ENCODE data around the gene SLC18A3. TPM values are rescaled to one million over a fixed set of nuclear protein-coding genes. Genes with fewer than 3 reads are reported as not detected.

The SLC18A3 gene
- polyA plus RNA-seq, 1 of the 3 experiments (the other 2 are of a cell fraction): 1.7 TPM

GRCh38 chr10:49644035-49644646 lies 34.0 kb downstream of the SLC18A3 start (continued):
- no peak for TF ChIP-seq USF2 (IDR thresholded peaks at IDR 0.05; ENCODE audit: borderline replicate concordance, low read depth, low read length)

DNA sequence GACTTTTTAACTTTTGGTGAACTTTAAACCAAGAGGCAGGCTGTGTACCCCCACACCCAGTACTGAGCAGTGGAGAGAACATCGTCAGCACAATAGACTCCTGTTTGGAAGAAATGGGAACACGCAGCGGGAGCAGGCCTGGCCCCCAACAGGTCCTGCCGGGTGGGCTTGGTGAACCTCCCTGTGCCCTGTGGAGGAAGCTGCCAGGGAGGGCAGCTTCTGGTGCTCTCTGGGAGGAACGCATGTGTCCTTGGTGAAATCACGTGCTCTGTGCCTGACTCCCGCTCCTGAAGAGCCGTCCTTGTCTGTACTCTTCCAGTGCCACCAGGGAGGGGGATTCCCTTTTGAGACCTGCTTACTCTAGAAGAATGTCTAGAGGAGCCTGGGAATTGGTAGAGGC lies 35.3 kb downstream of the SLC18A3 start:
- H4K20me1 ChIP-seq (ENCODE audit: insufficient read depth): no peaks in the 10 kb centered on the region
- ChIA-PET CTCF (interaction anchor here (0.9 to 1.7 kb wide), 3 partner anchors 11 to 52 kb away, joined by 3 to 5 read pairs (median 4); no protein-coding TSS in a partner anchor), POLR2A (no interaction called here)
- no peak overlapping the region for H3K27ac ChIP-seq (ENCODE audit: low read depth in 2 of 2, low read length in 1 of 2)
- no peaks in the 10 kb centered on the region for H3F3A ChIP-seq (replicated peaks; ENCODE audit: insufficient read depth)
- H3K9me3 ChIP-seq: no peaks in the 10 kb centered on the region
- no peak overlapping the region for H2AFZ ChIP-seq (ENCODE audit: low read depth)
- no peak overlapping the region for H3K9ac ChIP-seq
- H3K79me2 ChIP-seq (ENCODE audit: insufficient read depth): no peaks in the 10 kb centered on the region
- no peak for TF ChIP-seq YY1 (IDR thresholded peaks at IDR 0.05; ENCODE audit: low read depth)
- TF ChIP-seq RXRA (IDR thresholded peaks at IDR 0.05; ENCODE audit: borderline replicate concordance, low read depth): no peak
- H3K4me1 ChIP-seq (ENCODE audit: control insufficient read depth in 1 of 2, insufficient read depth in 2 of 2, low read depth in 1 of 2, low read length in 1 of 2): no peaks in the 10 kb centered on the region; a peak in 1 of 4 replicates
- no peak overlapping the region for H3K4me2 ChIP-seq
- no peaks in the 10 kb centered on the region for H3K36me3 ChIP-seq (replicated peaks in 1 of 2; ENCODE audit: control insufficient read depth in 1 of 2, insufficient read depth in 2 of 2, low read length in 1 of 2)
- no peak overlapping the region for H3K4me3 ChIP-seq (ENCODE audit: low read depth in 2 of 2, low read length in 1 of 2)
- H3K27me3 ChIP-seq (ENCODE audit: insufficient read depth): no peaks in the 10 kb centered on the region
- no peaks in the 10 kb centered on the region for H3K9me2 ChIP-seq
- DNase-seq: no peak
- 71% methylated on average over 8 of the region's 8 CpGs for WGBS (ENCODE audit: low lambda C conversion rate)

DNA sequence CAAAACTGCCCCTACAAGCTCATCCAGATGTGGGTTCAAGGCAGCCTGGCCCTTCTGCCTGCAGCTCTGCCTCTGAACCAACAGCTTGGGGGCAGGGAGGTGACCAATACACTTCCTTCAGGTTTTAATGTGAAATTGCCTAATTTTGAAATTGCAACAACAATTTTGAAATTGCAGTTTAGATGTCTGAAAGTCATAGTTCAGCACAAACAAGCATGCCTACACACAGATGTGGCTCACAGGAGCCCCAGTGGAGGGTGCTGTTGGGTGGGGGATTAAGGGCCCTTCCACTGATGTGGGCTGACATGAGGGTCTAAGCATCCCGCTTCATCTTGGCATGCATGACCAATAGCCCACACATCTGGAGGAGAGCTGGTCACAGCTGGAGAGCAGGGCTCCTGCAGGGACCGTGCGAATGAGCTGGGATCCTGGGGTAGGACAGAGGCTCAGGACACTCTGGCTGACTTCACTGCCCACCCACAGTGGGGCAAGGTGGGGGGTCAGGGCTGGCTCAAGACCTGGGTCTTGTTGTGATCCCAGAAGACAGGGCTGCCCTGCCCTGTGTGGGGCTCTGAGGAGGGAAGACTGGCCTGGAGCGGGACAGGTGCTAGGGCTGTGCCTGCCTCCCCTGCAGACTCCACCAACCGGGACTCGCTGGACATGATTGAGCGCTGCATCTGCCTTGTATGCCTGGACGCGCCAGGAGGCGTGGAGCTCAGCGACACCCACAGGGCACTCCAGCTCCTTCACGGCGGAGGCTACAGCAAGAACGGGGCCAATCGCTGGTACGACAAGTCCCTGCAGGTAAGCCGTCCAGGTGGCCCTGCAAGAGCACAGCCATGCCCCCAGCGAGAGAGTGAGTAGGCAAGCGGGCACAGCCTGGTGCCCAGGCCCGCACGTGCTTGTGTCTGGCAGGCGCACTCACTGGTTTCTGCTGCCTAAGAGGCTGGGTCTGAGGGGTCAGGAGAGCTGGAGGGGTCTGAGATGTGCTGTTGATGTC lies 36.1 kb downstream of the SLC18A3 start:
- no peaks in the 10 kb centered on the region for H4K20me1 ChIP-seq (ENCODE audit: insufficient read depth)
- no peak overlapping the region for H3K4me2 ChIP-seq
- no peak for DNase-seq
- H3K36me3 ChIP-seq (replicated peaks in 1 of 2; ENCODE audit: control insufficient read depth in 1 of 2, insufficient read depth in 2 of 2, low read length in 1 of 2): no peaks in the 10 kb centered on the region
- 75% methylated on average over 9 of the region's 22 CpGs for WGBS (ENCODE audit: low lambda C conversion rate)
- POLR2A ChIA-PET: no interaction called here
- no peaks in the 10 kb centered on the region for H3K79me2 ChIP-seq (ENCODE audit: insufficient read depth)
- CTCF ChIA-PET: interaction anchor here (1.1 to 1.7 kb wide), 2 partner anchors 51 to 53 kb away, joined by 4 to 5 read pairs; no protein-coding TSS in a partner anchor
- H3K27me3 ChIP-seq (ENCODE audit: insufficient read depth): no peaks in the 10 kb centered on the region
- TF ChIP-seq ELF1 (IDR thresholded peaks at IDR 0.05): no peak
- TF ChIP-seq TAF1 (IDR thresholded peaks at IDR 0.05; ENCODE audit: borderline replicate concordance, low read depth, low read length): no peak
- no peak for TF ChIP-seq GATA2 (CRISPR knock-in tag; IDR thresholded peaks at IDR 0.05)
- no peak for TF ChIP-seq MAX (IDR thresholded peaks at IDR 0.05; ENCODE audit: low read depth)
- no peak for TF ChIP-seq NFIC (IDR thresholded peaks at IDR 0.05; ENCODE audit: borderline replicate concordance)
- no peak for TF ChIP-seq GABPA (IDR thresholded peaks at IDR 0.05; ENCODE audit: low read depth)
- TF ChIP-seq EZH2phosphoT487 (IDR thresholded peaks at IDR 0.05; ENCODE audit: borderline replicate concordance, low read depth): no peak
- no peak for TF ChIP-seq NRF1 (IDR thresholded peaks at IDR 0.05; ENCODE audit: low read depth, low read length)
- H3K9ac ChIP-seq: no peak overlapping the region
- H3K9me2 ChIP-seq: no peaks in the 10 kb centered on the region
- no peak overlapping the region for H3K27ac ChIP-seq (ENCODE audit: low read depth in 2 of 2, low read length in 1 of 2)
- no peaks in the 10 kb centered on the region for H3K9me3 ChIP-seq
- H2AFZ ChIP-seq (ENCODE audit: low read depth): no peak overlapping the region
- no peak overlapping the region for H3K4me3 ChIP-seq (ENCODE audit: low read depth in 2 of 2, low read length in 1 of 2)
- no peaks in the 10 kb centered on the region; a peak in 1 of 4 replicates for H3K4me1 ChIP-seq (ENCODE audit: control insufficient read depth in 1 of 2, insufficient read depth in 2 of 2, low read depth in 1 of 2, low read length in 1 of 2)
- H3F3A ChIP-seq (replicated peaks; ENCODE audit: insufficient read depth): no peaks in the 10 kb centered on the region
